HL-60/S4 treated with retinoic acid at 250 ng/mL for 4 days and 3 days (cell line): ENCODE measurements around the gene CTIF.

Experiments
- in situ Hi-C: fragments of 300-500 bp; cut with MboI; formaldehyde crosslinking; loops from 2 replicates; pipeline ENCODE4 v1.7.0; 2022; ENCODE audit warnings: low sequenced_read_pairs

CTIF gene

GRCh38 chr18:48778344-48779011 lies 239.6 kb downstream of the CTIF start:
- in situ Hi-C loops = no loop called here

- in situ Hi-C loops = no loop called here
These were observed 240.6 kb downstream of the CTIF start for GRCh38 chr18:48779462-48779861.

- in situ Hi-C loops = no loop called here
These were observed 241.5 kb downstream of the CTIF start for GRCh38 chr18:48780201-48780912.

- in situ Hi-C loops = no loop called here
These were observed 242.0 kb downstream of the CTIF start for GRCh38 chr18:48780913-48781162.

- in situ Hi-C loops = no loop called here
These were observed 242.5 kb downstream of the CTIF start for GRCh38 chr18:48781163-48781987.

- in situ Hi-C loops = no loop called here
These were observed 243.1 kb downstream of the CTIF start for GRCh38 chr18:48781988-48782363.

GRCh38 chr18:48782381-48782861 lies 243.6 kb downstream of the CTIF start:
- in situ Hi-C loops = no loop called here

- in situ Hi-C loops = no loop called here
These were observed 245.0 kb downstream of the CTIF start for GRCh38 chr18:48783616-48784520.

- in situ Hi-C loops = no loop called here
These were observed 245.8 kb downstream of the CTIF start for GRCh38 chr18:48784656-48785055.

GRCh38 chr18:48785091-48785614 lies 246.3 kb downstream of the CTIF start:
- in situ Hi-C loops = no loop called here

- in situ Hi-C loops = no loop called here
These were observed 247.1 kb downstream of the CTIF start for GRCh38 chr18:48785736-48786454.

- in situ Hi-C loops = no loop called here
These were observed 247.8 kb downstream of the CTIF start for GRCh38 chr18:48786455-48787202.

GRCh38 chr18:48787203-48788151 lies 248.6 kb downstream of the CTIF start:
- in situ Hi-C loops = no loop called here

GRCh38 chr18:48788373-48788772 lies 249.5 kb downstream of the CTIF start:
- in situ Hi-C loops = no loop called here

- in situ Hi-C loops = no loop called here
These were observed 250.5 kb downstream of the CTIF start for GRCh38 chr18:48789259-48789812.

GRCh38 chr18:48790226-48790863 lies 251.5 kb downstream of the CTIF start:
- in situ Hi-C loops = no loop called here

GRCh38 chr18:48790869-48791635 lies 252.2 kb downstream of the CTIF start:
- in situ Hi-C loops = no loop called here
